Esophagus muscularis mucosa (tissue), 4 donors: ENCODE measurements around the gene LRMDA. TPM values are rescaled to one million over a fixed set of nuclear protein-coding genes. Genes with fewer than 3 reads are reported as not detected.

Experiments used
- DNase-seq: peaks from one replicate; pipeline ENCODE4 v3.0.0-alpha.2; 2017; ENCODE audit errors: extremely low spot score
- H3K27ac ChIP-seq, 4 donors: fragments of 200-600 bp; sonication (generic); replicated peaks in 1 of 4; 1 replicate in 3 of 4; 2 replicates in 1 of 4; pipeline ENCODE4 v1.5.1; 2016 to 2019; ENCODE audit warnings: mild to moderate bottlenecking in 1 of 4
- H3K27me3 ChIP-seq, 4 donors: fragments of 200-600 bp; sonication (generic); one replicate each; pipeline versions ENCODE4 v1.5.1 to v1.6.0; 2016 to 2019
- H3K36me3 ChIP-seq, 4 donors: fragments of 200-600 bp; sonication (generic); one replicate each; pipeline ENCODE4 v1.5.1; 2016 to 2019
- H3K4me1 ChIP-seq, 4 donors: fragments of 200-600 bp; sonication (generic); one replicate each; pipeline ENCODE4 v1.5.1; 2016 to 2019
- H3K4me3 ChIP-seq, 4 donors: fragments of 200-600 bp; sonication (generic); 1 replicate in 2 of 4; 2 replicates in 2 of 4; pipeline ENCODE4 v1.5.1; 2016 to 2019; ENCODE audit warnings: mild to moderate bottlenecking in 4 of 4, moderate library complexity in 1 of 4
- H3K9me3 ChIP-seq, 4 donors: fragments of 200-600 bp; sonication (generic); 1 replicate in 3 of 4; 2 replicates in 1 of 4; pipeline ENCODE4 v1.5.1; 2016 to 2019
- EP300 ChIP-seq: sonication (generic); formaldehyde crosslinking; IDR thresholded peaks from one replicate; pipeline ENCODE4 v1.6.1; 2017; ENCODE audit warnings: antibody characterized with exemption
- POLR2A ChIP-seq: fragments of 450-650 bp; IDR thresholded peaks from one replicate; pipeline ENCODE4 v1.6.1; 2017; ENCODE audit warnings: antibody characterized with exemption, moderate library complexity, mild to moderate bottlenecking, low read depth
- POLR2AphosphoS5 ChIP-seq, 2 donors: sonication (generic); formaldehyde crosslinking; IDR thresholded peaks; one replicate each; pipeline ENCODE4 v1.6.1; 2017; ENCODE audit warnings: antibody characterized with exemption in 2 of 2
- WGBS: methylation state at CpG from one replicate; pipeline ENCODE4 v1.1.5; 2018; 5-methylcytosine and 5-hydroxymethylcytosine counted together
- intact Hi-C: fragments of 100-400 bp; cut with DNase I; formaldehyde crosslinking; loops from one replicate; pipeline ENCODE4 v1.15.1; 2023
- total RNA-seq, 4 donors: library from RNA; depleted of rRNA; stranded (reverse); fragments of >200 nt; gene quantifications; one replicate each; pipeline versions ENCODE4 v1.1.0 to v1.2.1, GENCODE V29; 2016
- TF ChIP-seq, protein P1 (sequence below), 3 experiments: fragments of 200-600 bp in 2 of 3; fragments of 450-650 bp in 1 of 3; sonication (generic) in 2 of 3; IDR thresholded peaks; one replicate each; pipeline ENCODE4 v1.5.1; 2017 to 2019; ENCODE audit warnings: antibody characterized with exemption in 3 of 3, mild to moderate bottlenecking in 2 of 3, moderate library complexity in 1 of 3

LRMDA gene
- total RNA-seq, 4 donors from 2014 or later = 14.3 to 34.9 (median 26.5) TPM

GRCh38 chr10:75828413-75828812 lies 397.0 kb downstream of the LRMDA start:
- intact Hi-C loops = no loop called here
- Histone ChIP-seq H3K27me3 (no peaks in the 10 kb centered on the region), H3K4me1 (peaks cover 0 to 15% (median 10%) of the 10 kb centered on the region in 4 donors), H3K27ac (no peak overlapping the region), H3K4me3 (no peak overlapping the region), H3K36me3 (no peaks in the 10 kb centered on the region), H3K9me3 (no peaks in the 10 kb centered on the region)
- peak; percentile 21 for DNase-seq
- 63% methylated on average over 3 of the region's 3 CpGs for WGBS
- no peak for TF ChIP-seq POLR2A
- TF ChIP-seq POLR2AphosphoS5 (IDR thresholded peaks at IDR 0.05) = no peak
- TF ChIP-seq, protein P1, sequence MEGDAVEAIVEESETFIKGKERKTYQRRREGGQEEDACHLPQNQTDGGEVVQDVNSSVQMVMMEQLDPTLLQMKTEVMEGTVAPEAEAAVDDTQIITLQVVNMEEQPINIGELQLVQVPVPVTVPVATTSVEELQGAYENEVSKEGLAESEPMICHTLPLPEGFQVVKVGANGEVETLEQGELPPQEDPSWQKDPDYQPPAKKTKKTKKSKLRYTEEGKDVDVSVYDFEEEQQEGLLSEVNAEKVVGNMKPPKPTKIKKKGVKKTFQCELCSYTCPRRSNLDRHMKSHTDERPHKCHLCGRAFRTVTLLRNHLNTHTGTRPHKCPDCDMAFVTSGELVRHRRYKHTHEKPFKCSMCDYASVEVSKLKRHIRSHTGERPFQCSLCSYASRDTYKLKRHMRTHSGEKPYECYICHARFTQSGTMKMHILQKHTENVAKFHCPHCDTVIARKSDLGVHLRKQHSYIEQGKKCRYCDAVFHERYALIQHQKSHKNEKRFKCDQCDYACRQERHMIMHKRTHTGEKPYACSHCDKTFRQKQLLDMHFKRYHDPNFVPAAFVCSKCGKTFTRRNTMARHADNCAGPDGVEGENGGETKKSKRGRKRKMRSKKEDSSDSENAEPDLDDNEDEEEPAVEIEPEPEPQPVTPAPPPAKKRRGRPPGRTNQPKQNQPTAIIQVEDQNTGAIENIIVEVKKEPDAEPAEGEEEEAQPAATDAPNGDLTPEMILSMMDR (IDR thresholded peaks at IDR 0.05) = no peak
- no peak for TF ChIP-seq EP300

DNA sequence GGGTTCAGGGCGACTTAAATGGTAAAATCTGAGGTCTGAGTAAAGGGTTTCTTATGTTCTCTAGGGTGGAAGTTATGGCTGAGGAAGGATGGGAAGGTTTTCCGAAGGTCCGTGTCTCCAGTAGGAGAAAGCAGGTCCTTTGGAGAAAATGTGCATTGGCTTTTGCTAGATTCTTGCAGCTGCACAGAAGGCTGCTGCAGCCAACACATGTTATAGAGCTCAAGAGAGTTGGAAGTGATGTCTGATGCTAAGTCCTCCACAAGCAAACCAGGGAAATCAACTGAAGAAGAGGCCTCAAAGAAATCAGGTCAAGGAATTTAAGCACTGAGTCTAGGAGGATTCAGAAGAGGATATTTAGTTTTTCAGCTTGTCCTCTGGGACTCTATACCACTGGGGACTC lies 404.6 kb downstream of the LRMDA start:
- Histone ChIP-seq H3K27me3 (no peaks in the 10 kb centered on the region), H3K4me3 (no peak overlapping the region), H3K9me3 (no peaks in the 10 kb centered on the region), H3K36me3 (no peaks in the 10 kb centered on the region), H3K4me1 (peaks cover 0 to 7% (median 6%) of the 10 kb centered on the region in 4 donors), H3K27ac (no peak overlapping the region)
- intact Hi-C loops = no loop called here
- 93% methylated on average over 3 of the region's 3 CpGs for WGBS
- DNase-seq = no peak
- TF ChIP-seq EP300 (no peak), POLR2AphosphoS5 (IDR thresholded peaks at IDR 0.05) (no peak), POLR2A (no peak)
- TF ChIP-seq, protein P1 (IDR thresholded peaks at IDR 0.05) = no peak

- Histone ChIP-seq H3K36me3 (no peaks in the 10 kb centered on the region), H3K4me3 (no peak overlapping the region), H3K4me1 (peaks cover 0 to 10% (median 7%) of the 10 kb centered on the region in 4 donors), H3K9me3 (no peaks in the 10 kb centered on the region), H3K27ac (no peak overlapping the region), H3K27me3 (no peaks in the 10 kb centered on the region)
- TF ChIP-seq EP300 = no peak
- TF ChIP-seq, protein P1 (IDR thresholded peaks at IDR 0.05) = no peak
- no peak for TF ChIP-seq POLR2A
- TF ChIP-seq POLR2AphosphoS5 (IDR thresholded peaks at IDR 0.05) = no peak
- peak; percentile 19 for DNase-seq
- WGBS = 62% methylated on average over 1 of the region's 1 CpG
- intact Hi-C loops = no loop called here
Measured at GRCh38 chr10:75838486-75838885, 407.1 kb downstream of the LRMDA start.

- Histone ChIP-seq H3K4me1 (peaks cover 0 to 15% (median 12%) of the 10 kb centered on the region in 4 donors), H3K9me3 (no peaks in the 10 kb centered on the region), H3K36me3 (no peaks in the 10 kb centered on the region), H3K4me3 (no peak overlapping the region), H3K27me3 (no peaks in the 10 kb centered on the region), H3K27ac (no peak overlapping the region)
- TF ChIP-seq EP300 (no peak), POLR2AphosphoS5 (IDR thresholded peaks at IDR 0.05) (no peak)
- DNase-seq = peak; percentile 7
- intact Hi-C loops = no loop called here
- 94% methylated on average over 2 of the region's 2 CpGs for WGBS
Measured at GRCh38 chr10:75839020-75839419, 407.6 kb downstream of the LRMDA start.

DNA sequence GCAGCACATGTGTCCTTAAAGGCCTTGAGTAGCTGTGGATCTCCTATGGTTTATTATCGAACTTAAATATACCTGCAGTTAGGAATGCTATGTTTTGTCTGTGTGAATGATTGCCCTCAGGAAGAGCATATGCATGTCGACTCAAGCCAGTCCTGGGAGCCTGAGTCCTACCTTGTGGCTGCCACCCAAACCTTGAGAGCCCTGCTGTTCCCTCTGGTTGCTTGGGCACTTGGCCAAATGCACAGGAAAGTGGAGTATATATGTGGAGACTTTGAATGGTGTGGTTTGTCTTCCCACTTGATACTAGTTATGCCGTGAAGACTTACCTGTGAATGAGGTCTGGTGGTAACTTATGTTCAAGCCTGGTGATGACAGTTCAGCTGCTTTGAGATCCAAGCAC lies 409.8 kb downstream of the LRMDA start:
- H3K27ac ChIP-seq = no peak overlapping the region

More for the DNA sequence above, 409.8 kb downstream of the LRMDA start:
- Histone ChIP-seq H3K36me3 (no peaks in the 10 kb centered on the region), H3K4me3 (no peak overlapping the region), H3K9me3 (no peaks in the 10 kb centered on the region), H3K27me3 (no peaks in the 10 kb centered on the region), H3K4me1 (peaks cover 0 to 36% (median 34%) of the 10 kb centered on the region in 4 donors)
- DNase-seq = no peak
- intact Hi-C loops = no loop called here
- TF ChIP-seq, protein P1 (IDR thresholded peaks at IDR 0.05) = no peak
- TF ChIP-seq POLR2AphosphoS5 (IDR thresholded peaks at IDR 0.05) (no peak), POLR2A (no peak), EP300 (no peak)
- 92% methylated on average over 3 of the region's 3 CpGs for WGBS
